GM21381 (cell line): ENCODE data around the gene TACR2.

Experiments used
- ATAC-seq: cut with Tn5 transposase; IDR thresholded peaks from one replicate; pipeline ENCODE4 v1.9.1; 2021; ENCODE audit warnings: mild to moderate bottlenecking, moderate library complexity; ENCODE audit not compliant: unreplicated experiment

Gene TACR2

GRCh38 chr10:69405221-69405620 is 11.5 kb downstream of the TACR2 start:
- no peak for ATAC-seq

DNA sequence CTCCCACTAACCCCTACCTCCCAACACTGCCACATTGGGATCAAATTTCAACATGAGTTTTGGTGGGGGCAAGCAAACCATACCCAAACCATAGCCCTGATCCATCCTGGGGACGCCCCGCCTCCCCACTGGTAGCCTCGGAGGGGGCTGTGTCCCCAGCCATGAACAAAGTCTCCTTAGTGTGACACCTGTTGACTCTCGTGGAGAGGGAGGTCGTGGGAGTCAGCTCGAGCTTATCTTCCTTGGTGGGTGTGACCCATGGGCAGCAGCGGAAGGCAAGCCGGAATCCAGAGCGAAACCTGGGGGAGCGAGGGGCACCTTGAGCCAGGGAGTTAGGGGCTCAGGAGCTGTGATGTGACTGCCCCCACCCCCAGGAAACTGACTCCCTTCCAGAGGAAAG is 11.9 kb downstream of the TACR2 start:
- no peak for ATAC-seq

DNA sequence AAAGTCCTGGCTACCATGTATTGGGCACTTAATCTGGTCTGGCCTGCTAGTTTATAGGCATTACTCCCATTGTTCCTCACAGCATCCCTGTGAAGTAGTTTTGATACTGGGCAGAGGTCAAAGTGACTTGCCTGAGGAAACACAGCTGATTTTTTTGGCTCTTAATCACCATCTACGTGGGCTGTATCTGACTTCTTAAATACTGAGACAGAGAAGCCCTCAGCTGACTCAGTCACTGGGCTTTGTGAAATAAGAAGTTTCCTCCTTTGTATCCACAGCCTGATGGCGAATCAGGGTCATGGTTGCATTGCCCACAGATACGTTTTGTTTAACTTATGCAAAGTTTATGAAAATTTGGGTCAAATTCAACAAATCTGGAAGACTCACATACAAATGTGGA is 13.2 kb downstream of the TACR2 start:
- ATAC-seq, result no peak

GRCh38 chr10:69403066-69403465 is 13.7 kb downstream of the TACR2 start:
- no peak for ATAC-seq

DNA sequence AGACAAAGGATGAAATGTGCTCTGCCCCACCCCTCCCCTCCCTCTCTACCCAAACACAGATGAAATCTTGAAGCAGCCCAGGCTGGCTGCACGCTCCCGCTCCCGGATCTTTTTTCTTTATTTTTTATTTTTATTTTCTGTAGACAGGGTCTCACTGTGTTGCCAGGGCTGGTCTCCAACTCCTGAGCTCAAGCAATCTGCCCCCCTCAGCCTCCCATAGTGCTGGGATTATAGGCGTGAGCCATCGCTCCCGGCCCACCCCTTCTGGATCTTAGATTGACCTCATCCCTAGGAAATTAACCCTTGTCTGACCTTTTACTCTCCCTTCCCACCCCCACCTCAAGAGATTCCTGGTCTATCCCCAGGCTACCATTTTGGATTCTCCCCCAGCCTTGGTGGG is 14.3 kb downstream of the TACR2 start:
- ATAC-seq, result no peak

DNA sequence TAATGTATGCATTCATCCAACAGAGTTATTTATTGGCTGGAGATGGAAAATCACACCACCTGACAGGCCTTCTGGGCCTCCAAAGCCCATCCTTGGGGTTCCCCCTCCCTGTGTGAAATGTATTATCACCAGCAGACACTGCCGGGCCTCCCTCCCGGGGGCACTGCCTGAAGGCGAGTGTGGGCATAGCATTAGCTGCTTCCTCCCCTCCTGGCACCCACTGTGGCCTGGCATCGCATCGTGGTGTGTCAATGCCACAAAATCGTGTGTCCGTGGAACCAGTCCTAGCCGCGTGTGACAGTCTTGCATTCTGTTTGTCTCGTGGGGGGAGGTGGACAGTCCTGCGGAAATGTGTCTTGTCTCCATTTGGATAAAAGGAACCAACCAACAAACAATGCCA is 15.3 kb downstream of the TACR2 start:
- ATAC-seq, result no peak

DNA sequence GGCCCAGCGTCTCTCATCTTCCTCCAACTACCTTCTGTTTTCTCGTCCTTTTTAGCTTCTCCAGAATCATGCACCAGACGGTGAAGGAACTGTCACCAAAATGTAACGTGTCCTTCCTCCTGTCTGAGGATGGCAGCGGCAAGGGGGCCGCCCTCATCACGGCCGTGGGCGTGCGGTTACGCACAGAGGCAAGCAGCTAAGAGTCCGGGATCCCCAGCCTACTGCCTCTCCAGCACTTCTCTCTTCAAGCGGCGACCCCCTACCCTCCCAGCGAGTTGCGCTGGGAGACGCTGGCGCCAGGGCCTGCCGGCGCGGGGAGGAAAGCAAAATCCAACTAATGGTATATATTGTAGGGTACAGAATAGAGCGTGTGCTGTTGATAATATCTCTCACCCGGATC is 15.8 kb downstream of the TACR2 start:
- ATAC-seq, result no peak

- no peak for ATAC-seq
These were observed 18.3 kb downstream of the TACR2 start for GRCh38 chr10:69398466-69398865.

- ATAC-seq, result no peak
These were observed 18.7 kb downstream of the TACR2 start for GRCh38 chr10:69397972-69398371.

GRCh38 chr10:69394020-69394419 is 22.7 kb downstream of the TACR2 start:
- ATAC-seq, result no peak

- ATAC-seq, result peak; percentile 87
These were observed 24.2 kb downstream of the TACR2 start for GRCh38 chr10:69392481-69393000.

DNA sequence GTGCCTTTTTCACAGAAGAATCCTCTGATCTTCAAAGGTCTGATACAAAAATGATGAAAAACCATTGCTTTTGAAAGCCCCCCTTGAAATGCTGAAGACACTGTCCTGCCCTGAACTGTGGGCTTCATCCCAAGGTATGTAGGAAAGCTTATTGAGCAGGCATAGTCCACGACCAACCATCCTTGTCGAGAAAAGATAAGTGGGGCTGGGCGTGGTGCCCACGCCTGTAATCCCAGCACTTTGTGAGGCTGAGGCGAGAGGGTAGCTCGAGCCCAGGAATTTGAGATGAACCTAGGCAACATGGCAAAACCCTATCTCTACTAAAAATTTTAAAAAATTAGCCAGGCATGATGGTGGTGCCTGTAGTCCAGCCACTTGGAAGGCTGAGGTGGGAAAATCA is 25.6 kb downstream of the TACR2 start:
- ATAC-seq, result no peak

GRCh38 chr10:69389827-69390490 is 26.8 kb downstream of the TACR2 start:
- no peak for ATAC-seq

GRCh38 chr10:69388488-69388887 is 28.2 kb downstream of the TACR2 start:
- ATAC-seq, result no peak

- ATAC-seq, result no peak
These were observed 29.2 kb downstream of the TACR2 start for GRCh38 chr10:69387500-69387899.

- no peak for ATAC-seq
These were observed 31.0 kb downstream of the TACR2 start for GRCh38 chr10:69385454-69386350.

DNA sequence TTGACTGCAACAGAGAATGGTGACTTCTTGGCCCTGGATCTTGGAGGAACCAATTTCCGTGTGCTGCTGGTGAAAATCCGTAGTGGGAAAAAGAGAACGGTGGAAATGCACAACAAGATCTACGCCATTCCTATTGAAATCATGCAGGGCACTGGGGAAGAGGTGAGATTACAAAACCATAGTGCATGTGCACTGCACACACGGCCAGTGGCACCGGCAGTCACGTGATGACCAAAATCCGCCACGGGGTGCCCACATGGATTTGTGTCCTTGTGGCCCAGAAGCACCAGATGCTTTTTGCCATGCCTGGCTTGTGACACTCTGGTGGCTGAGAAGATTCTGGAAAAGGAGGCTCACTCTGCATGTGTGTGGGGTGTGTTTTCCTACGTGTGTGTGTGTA is 32.4 kb downstream of the TACR2 start:
- ATAC-seq, result no peak

DNA sequence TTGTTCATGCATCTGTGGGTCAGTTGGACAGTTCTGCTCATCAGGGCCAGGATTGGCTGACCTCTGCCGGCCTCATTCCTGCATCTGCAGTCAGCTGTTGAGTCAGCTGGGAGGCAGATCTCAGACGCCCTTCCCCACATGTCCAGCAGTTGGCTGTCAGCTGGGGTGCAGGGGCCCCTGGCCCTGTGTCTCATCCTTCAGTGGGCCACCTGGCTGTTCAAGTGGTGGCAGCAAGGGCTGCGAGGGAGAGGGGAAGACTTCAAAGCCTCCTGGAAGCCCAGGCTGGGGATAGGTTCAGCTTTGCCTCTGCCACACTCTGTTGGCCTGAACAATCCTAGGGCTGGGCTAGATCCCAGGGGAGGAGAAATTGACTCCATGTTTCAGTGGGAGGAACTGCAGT is 33.2 kb downstream of the TACR2 start:
- no peak for ATAC-seq

DNA sequence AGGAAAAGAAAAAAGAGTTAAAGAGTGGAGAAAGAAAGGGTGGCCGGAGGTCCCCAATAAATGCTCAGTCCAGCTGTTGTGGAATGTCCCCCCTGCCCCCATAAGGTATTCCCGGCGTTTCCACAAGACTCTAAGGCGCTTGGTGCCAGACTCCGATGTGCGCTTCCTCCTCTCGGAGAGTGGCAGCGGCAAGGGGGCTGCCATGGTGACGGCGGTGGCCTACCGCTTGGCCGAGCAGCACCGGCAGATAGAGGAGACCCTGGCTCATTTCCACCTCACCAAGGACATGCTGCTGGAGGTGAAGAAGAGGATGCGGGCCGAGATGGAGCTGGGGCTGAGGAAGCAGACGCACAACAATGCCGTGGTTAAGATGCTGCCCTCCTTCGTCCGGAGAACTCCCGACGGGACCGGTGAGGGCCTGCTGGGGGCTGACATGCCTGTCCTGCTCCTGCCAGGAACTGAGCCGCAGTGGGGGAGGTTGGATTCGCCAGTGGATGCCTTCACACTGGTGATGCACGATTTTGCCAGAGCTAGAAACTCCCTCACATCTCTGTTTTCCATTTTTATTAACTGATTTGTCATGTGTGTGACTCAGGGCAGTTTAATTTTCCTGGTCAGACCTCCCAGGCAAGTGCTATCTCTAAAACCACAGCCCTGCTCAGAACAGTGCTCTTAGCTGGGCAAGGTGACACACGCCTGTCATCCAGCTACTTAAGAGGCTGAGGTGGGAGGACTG is 34.2 kb downstream of the TACR2 start:
- no peak for ATAC-seq

GRCh38 chr10:69379800-69380199 is 36.9 kb downstream of the TACR2 start:
- ATAC-seq, result no peak

- ATAC-seq, result no peak
These were observed 38.8 kb downstream of the TACR2 start for GRCh38 chr10:69377933-69378332.
